Activated CD4-positive, alpha-beta T cell treated with anti-CD3 and anti-CD28 coated beads for 4 hours (primary cell): ENCODE results near the gene GAS2L3.

ENCODE experiments used
- DNase-seq, 2 donors: peaks; one replicate each; pipeline ENCODE4 v3.0.0-alpha.2; 2020

GAS2L3 gene

GRCh38 chr12:100668945-100669536 is 95.6 kb downstream of the GAS2L3 start:
- DNase-seq: peak; percentile 4 to 22

GRCh38 chr12:100669922-100670321 is 96.4 kb downstream of the GAS2L3 start:
- DNase-seq: no peak

DNA sequence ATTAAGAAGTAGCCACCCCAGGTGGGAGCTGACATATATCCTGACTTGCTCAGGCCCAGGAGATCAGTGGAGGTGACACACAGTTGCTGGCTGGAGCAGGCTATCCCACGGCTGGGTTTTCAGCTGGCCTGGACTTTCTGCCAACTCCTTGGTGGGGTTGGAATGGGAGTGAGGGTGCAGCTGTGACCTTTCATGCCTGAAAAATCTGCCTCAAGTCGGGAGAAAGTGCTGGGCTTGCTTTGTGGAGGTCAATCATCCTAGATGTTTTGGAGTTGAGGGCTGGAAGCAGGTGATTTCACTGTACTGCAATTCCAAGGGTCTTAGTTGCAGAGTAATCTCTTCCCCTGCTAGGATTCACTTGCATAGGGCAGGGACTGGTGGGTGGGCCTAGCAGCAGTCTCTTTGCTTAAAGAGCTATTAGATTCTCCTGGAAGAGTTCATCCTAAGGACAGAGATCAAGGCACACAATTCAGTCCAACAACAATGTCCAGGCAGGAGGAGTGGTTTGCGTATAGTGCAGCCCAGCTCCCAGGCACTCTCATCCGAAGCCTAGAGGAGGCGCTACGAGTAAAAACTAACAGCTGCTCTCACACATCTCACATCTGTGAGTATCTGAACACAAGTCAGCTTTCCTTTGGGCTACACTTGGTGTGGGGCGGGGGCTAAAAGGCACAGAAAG is 98.1 kb downstream of the GAS2L3 start:
- no peak for DNase-seq

GRCh38 chr12:100672075-100672592 is 98.7 kb downstream of the GAS2L3 start:
- DNase-seq: peak in 1 of 2 donors; percentile 14

GRCh38 chr12:100674036-100674888 is 100.8 kb downstream of the GAS2L3 start:
- DNase-seq: no peak
